HG02981 (cell line): ENCODE results near the gene PRDM13.
"Not testable (repeated sequence)": the region's sequence is repeated elsewhere in the genome, so short reads cannot be mapped to it uniquely, and the experiment has no call there.

ENCODE experiments used
- ATAC-seq: cut with Tn5 transposase; IDR thresholded peaks from one replicate; pipeline ENCODE4 v1.9.1; 2021; ENCODE audit warnings: mild to moderate bottlenecking, moderate library complexity; ENCODE audit not compliant: unreplicated experiment

PRDM13 gene

GRCh38 chr6:99622044-99622443, 15.4 kb downstream of the PRDM13 start:
- not testable (repeated sequence) for ATAC-seq

- no peak for ATAC-seq
Observed at GRCh38 chr6:99629293-99629692, 22.7 kb downstream of the PRDM13 start.

GRCh38 chr6:99637629-99638028, 31.0 kb downstream of the PRDM13 start:
- ATAC-seq: no peak

GRCh38 chr6:99638358-99638757, 31.7 kb downstream of the PRDM13 start:
- not testable (repeated sequence) for ATAC-seq

DNA sequence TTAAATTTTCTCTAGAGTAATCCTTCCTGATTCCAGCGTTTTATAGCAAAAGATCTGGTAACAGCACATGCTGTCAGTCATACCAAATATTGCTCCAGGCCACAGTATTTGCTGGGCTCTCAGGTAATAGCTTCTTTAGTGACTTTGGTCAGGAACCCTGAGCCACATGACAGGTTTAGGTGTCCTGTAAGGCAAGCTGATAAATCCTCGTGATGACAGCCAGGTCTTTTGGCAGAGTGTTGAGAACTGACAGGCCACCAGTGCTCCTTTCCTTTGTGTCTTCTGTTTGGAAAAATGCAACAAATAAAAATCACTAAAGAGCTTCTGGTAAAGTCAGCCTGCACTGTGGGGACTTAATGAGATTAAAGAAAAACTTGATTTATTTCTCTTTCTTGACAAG, 34.6 kb downstream of the PRDM13 start:
- no peak for ATAC-seq

DNA sequence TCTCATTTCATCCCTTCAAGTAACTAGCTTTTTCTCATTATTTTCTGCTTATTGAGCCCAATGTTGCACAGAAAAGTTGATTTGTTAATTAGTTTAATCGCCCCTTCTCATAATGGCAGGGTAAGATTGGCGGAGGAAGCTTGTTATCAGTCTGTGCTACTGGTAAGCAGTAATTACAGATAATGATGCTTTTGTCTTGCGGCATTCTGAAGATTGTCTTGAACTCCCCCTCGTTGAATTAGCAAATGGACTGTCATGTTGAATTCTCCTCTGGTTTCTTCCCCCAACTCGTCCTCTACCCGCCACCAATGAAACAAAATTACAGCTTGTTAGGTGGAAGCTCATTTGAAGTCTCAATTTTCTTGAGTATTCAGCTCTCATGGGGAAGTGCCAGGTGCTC, 39.4 kb downstream of the PRDM13 start:
- ATAC-seq: no peak

GRCh38 chr6:99650091-99650571, 43.5 kb downstream of the PRDM13 start:
- ATAC-seq: not testable (repeated sequence)

GRCh38 chr6:99660206-99660605, 53.6 kb downstream of the PRDM13 start:
- no peak for ATAC-seq

GRCh38 chr6:99661870-99662269, 55.2 kb downstream of the PRDM13 start:
- no peak for ATAC-seq

DNA sequence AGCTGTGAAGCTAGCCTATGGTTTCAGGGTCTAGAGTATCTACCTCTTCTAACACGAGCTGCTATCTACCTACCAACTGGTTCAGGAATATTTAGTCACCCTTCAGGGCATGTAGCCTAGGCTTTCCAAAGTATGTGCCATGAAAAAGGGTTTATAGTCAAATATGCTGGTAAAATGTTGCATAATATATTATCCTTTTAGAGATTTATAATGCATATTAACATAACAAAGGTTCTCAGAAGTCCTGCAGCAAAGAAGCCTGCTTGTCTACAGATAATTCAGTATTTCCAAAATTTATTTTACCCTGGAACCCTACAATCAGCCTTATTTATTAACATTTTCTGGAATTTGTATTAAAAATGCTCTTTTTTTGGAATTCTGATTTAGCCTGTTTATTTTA, 56.0 kb downstream of the PRDM13 start:
- no peak for ATAC-seq
